Superior temporal gyrus (tissue), 1 donor: ENCODE measurements around the gene CDA.
"Not testable (repeated sequence)": the region's sequence is repeated elsewhere in the genome, so short reads cannot be mapped to it uniquely, and the experiment has no call there.

Experiments
- DNase-seq: peaks from one replicate; pipeline ENCODE4 v3.0.0-alpha.2; 2016; ENCODE audit errors: extremely low spot score

The CDA gene

GRCh38 chr1:20586953-20587660 lies 1.8 kb upstream of the CDA start:
- no peak for DNase-seq

GRCh38 chr1:20587661-20588053 lies 1.2 kb upstream of the CDA start:
- no peak for DNase-seq

GRCh38 chr1:20589331-20590278 lies 708 bp downstream of the CDA start:
- DNase-seq = no peak

DNA sequence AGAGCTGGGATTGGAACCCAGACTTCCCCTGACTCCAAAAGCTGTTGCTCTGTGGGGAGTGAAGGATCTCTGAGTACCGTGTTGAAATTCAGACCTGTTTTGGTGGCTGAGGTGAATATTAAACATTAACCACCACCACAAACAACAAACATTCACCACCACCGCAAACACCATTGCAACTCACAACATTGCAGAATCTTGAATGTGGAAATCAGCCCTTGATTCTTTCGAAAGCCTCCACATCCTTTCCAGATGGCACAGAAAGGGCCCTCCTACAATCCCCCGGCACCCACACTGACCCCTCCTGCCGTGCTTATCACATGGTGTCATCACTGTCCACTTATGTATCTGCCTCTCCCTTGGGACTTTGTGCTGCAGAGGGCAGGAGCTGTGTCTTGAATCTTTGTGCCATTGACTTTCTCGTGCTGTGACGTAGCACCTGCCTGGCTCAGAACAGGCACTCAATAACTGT lies 1.4 kb downstream of the CDA start:
- DNase-seq = no peak

- no peak for DNase-seq
Measured at GRCh38 chr1:20593756-20594155, 4.9 kb downstream of the CDA start.

- no peak for DNase-seq
Measured at GRCh38 chr1:20594746-20595145, 5.8 kb downstream of the CDA start.

DNA sequence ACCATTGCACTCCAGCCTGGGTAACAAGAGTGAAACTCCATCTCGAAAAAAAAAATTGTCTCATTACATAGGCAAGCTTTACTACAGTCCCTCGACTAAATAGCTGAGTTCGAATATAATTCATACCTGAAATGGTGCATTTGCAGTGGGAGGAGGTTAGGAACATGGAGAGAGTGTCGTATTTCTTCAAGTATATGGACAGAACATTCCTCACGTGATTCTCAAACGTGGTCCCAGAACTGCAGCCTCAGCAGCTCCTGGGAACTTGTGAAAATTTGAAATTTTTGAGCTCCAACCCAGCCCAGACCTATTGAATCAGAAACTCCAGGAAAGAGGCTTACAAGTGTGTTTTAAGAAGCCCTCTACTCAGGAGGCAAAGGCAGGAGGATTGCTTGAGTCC lies 7.2 kb downstream of the CDA start:
- DNase-seq = no peak

GRCh38 chr1:20597650-20598049 lies 8.8 kb downstream of the CDA start:
- DNase-seq = no peak

DNA sequence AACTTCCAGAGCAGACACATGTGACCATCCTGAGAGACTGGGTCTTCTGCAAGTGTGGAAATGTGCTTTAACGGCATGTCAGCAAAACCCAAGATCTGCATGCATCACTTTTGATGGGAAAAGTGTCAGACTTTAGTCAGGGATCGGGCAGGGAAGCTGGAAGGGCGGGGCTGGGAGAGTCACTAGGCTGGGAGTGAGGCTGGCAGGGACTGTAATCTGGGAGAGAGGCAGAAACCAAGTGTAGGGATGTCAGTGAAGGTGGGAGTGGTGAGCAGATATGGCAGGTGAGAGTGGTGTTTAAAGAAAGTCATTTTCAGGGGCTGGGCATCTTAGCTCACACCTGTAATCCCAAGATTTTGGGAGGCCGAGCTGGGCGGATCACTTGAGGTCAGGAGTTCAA lies 11.3 kb downstream of the CDA start:
- no peak for DNase-seq

DNA sequence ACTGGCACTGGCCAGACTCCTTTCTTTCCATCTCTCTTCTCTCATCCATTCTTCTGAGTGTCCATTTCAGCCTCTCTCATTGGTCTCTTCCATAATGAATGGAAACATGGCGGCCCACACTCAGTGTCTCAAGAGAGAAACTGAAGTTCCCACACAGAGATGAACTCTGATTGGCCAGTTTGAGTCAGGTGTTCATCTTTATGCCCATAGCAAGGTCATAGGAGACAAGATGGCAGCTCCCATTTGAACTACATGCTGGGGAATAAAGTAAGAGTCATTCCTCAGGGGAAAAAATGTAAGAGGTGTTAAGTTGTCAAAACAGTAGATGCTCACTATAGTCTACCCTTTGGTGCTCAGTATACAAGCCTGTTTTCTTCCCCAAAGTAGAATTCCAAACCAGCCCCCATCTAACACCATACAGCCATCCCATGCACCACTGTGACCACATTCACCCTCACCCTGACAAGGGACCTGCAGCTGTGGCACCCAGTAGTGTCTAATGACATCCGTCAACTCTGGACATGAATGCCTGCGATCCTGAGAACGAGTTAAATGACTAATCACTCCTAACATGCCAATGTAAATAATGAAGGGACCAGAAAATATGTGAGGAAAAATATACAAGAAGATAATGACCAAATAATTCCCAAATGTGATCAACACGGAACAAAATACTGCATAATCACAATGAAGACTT lies 12.4 kb downstream of the CDA start:
- DNase-seq = no peak

- no peak for DNase-seq
Measured at GRCh38 chr1:20602851-20603450, 14.1 kb downstream of the CDA start.

DNA sequence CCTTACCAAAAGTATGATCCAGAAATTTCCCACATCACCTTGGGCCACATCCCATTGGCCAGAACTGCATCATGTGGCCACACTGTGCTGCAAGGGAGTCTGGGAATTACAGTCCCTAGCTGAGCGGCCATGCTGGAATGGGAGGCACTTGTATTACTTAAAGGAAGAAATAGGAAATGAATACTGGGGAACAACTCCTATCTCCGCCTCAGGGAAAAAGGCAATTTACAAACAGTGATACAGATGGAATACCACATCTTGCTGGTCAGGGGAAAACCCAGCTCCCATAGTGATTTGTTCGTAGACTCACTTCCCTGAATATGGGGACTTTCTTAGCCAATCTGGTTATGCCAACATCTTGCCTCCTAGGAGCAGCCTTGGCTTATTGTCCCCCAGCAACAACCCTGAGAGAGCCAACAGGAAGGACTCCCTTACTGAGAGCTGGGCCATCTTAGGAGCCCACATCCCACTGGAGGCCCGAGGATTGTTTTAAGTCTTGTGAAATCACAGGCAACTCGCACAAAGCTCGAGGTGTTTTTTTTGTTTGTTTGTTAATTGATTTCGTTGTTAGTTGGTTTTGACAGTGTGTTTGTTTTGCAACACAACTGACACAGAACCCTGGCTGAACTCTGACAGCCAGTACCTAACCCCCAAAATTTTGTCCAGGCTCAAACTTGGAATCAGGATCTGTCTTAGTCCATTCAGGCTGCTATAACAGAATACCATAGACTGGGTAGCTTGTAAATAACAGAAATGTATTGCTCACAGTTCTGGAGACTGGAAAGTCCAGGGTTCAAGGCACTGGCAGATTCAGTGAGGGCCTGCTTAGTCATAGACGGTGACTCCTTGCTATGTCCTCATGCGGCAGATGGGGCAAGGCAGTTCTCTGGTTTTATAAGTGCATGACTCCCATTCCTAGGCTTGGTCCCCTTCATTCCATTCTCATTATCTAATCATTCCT lies 14.9 kb downstream of the CDA start:
- DNase-seq = no peak

DNA sequence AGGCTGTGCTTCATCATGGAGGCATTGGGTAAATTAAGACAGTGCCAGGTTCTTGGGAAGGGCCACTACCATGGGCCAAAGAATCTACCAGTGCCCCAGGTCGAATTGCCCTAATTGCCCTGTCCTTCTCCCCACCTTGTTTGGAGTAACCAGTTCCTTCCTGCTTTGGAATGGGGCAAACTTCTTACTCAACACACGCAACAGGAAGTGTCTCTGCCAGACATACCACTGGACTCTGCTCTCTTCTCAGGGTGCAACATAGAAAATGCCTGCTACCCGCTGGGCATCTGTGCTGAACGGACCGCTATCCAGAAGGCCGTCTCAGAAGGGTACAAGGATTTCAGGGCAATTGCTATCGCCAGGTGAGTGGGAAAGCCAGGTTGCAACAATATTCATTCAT lies 15.8 kb downstream of the CDA start:
- DNase-seq = no peak

DNA sequence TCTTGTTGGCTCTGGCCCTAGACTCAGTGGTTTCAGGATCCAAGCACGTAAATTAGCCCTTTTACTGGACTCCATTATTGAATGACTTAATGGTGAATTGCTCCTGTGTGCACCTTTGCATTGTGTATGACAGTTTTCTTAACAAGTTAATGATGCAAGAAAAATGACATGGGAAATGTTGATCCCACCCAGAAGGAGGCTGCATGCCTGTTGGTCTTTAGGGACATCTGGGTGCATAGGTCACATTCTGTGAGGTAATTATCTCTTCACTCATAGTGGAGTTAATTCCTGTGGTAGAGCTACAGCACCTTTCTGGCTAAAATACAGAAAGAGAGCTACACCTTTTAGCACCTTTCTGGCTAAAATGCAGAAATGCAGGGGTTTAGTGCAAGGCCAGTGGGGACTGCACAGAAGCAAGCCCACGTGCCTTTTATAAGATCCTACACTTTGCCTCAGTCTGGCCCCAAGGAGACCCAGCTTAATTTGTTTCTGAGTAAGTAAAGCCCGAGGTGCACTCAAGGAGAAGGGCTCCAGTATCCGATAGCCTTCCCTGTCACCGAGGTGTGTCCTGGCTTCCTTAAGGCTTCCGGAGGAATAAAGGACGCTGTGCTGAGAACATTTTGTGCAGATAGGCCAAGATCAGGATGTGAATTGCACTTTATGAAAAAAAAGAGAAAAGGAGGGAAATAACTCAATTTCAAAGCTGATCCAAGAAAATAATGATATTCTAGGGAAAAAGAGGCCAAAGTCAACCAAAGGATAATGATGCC lies 18.1 kb downstream of the CDA start:
- not testable (repeated sequence) for DNase-seq

GRCh38 chr1:20609541-20609940 lies 20.6 kb downstream of the CDA start:
- no peak for DNase-seq

GRCh38 chr1:20610970-20611369 lies 22.1 kb downstream of the CDA start:
- DNase-seq = no peak

DNA sequence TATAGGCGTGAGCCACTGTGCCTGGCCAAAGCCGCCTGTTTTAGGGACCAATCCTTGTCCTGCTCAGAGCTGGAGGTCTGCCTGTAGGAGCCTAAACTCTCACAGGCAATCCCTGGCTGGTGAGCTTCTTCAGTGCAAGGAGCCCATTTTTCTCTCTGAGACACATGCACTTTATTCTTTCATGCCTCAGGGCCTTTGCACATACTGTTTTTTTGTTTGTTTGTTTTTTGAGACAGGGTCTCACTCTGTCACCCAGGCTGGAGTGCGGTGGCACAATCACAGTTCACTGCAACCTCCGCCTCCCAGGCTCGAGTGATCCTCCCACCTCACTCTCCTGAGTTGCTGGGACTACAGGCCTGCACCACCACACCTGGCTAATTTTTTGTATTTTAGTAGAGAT lies 22.8 kb downstream of the CDA start:
- no peak for DNase-seq

DNA sequence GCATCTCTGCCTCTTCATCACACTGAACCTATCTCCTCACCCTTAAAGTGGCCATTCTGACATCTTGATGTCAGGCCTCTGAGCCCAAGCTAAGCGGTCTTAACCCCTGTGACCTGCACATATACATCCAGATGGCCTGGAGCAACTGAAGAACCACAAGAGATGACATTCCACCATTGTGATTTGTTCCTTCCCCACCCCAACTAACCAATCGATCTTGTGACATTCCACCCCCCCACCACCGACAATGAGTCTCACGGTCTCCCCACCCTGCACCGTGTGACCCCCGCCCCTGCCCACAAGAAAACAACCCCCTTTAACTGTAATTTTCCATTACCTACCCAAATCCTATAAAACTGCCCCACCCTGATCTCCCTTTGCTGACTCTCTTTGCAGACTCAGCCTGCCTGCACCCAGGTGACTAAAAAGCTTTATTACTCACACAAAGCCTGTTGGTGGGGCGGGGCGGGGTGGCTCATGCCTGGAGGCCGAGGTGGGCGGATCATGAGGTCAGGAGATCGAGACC lies 23.4 kb downstream of the CDA start:
- no peak for DNase-seq

- DNase-seq = no peak
Measured at GRCh38 chr1:20614131-20614579, 25.3 kb downstream of the CDA start.
